Measurements from ENCODE around the gene TNS3.

The TNS3 gene

DNA sequence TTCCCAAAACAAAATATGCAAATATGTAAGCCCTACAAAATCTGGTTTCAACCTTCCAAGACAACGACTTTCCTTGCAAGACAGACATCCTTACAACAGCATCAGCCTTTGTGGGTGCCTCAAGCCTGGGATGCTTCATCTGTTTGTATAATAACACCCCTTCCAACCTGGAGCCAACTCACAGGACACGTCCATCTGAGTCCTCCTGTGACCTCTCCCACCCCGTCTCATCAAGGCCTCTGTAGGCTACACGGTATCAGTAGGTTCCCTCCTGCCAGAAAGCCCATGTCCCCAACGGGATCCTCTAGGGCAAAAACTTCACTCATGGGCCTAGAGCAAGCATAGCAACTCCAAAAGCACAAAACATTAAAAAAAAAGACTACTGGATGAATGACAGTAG lies 173.2 kb downstream of the TNS3 start:
- H3K4me1 ChIP-seq (ENCODE audit: control insufficient read depth, insufficient read depth, low read length), result peaks cover 41% of the 10 kb centered on the region
- no peak overlapping the region for H3K4me2 ChIP-seq (ENCODE audit: low read length)
- no peaks in the 10 kb centered on the region for H3K9me3 ChIP-seq (replicated peaks; ENCODE audit: low read length)
- no peaks in the 10 kb centered on the region for H3K27me3 ChIP-seq (ENCODE audit: control insufficient read depth, insufficient read depth, low read length)
- peaks cover 74% of the 10 kb centered on the region for H3K36me3 ChIP-seq (ENCODE audit: insufficient read depth, low read length)
- no peak overlapping the region for H3K4me3 ChIP-seq (ENCODE audit: low read length)
- no peak overlapping the region for H3K9ac ChIP-seq (ENCODE audit: low read depth, low read length)

DNA sequence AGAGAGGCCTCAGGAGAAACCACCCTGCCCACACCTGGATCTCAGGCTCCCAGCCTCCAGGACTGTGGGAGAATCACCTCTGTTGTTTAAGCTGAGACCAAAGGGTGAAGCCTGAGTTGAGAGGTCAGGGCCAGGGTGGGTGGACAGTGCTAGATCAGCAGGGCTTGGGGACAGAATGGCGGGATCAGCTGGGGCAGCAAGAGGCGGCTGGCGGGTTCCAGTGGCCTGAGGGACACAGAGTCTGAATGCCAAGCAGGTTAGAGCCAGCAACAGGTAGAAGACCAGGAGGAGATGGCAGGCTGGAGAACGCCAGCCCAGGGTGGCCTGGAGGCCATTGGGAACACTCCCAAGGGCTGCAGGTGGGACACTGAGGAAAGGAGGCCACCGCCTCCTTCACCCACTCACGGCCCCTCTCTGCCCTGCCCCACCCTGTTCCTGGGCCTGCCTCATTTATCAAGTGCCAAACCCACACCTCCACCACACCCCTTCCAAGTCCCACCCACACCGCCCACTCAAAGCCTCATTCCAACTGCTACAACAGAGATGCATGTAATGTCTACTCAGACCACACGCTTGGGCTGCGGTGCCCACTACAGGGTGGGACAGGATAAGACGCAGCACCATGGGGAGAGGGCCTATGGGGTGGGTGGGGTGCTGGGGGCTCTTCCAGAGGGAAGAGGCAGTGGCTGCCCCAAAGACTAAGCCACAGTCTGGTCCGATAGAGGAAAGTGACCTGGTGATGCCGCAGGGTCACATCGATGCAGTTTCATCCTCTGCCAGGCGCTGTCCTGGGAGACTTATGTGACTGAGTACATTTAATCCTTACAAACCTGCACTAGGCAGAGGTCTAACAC lies 173.9 kb downstream of the TNS3 start:
- peaks cover 75% of the 10 kb centered on the region for H3K36me3 ChIP-seq (ENCODE audit: insufficient read depth, low read length)
- H3K4me1 ChIP-seq (ENCODE audit: control insufficient read depth, insufficient read depth, low read length), result peaks cover 42% of the 10 kb centered on the region
- no peak overlapping the region for H3K9ac ChIP-seq (ENCODE audit: low read depth, low read length)

GRCh38 chr7:47407136-47407535 lies 174.8 kb downstream of the TNS3 start:
- H3K4me1 ChIP-seq (ENCODE audit: control insufficient read depth, insufficient read depth, low read length), result peaks cover 42% of the 10 kb centered on the region
- H3K4me2 ChIP-seq (ENCODE audit: low read length), result no peak overlapping the region
- H3K9ac ChIP-seq (ENCODE audit: low read depth, low read length), result no peak overlapping the region
- H3K36me3 ChIP-seq (ENCODE audit: insufficient read depth, low read length), result peaks cover 80% of the 10 kb centered on the region
- no peak overlapping the region for H3K4me3 ChIP-seq (ENCODE audit: low read length)
- H3K27me3 ChIP-seq (ENCODE audit: control insufficient read depth, insufficient read depth, low read length), result no peaks in the 10 kb centered on the region
- H3K9me3 ChIP-seq (replicated peaks; ENCODE audit: low read length), result no peaks in the 10 kb centered on the region

More for the DNA sequence above, 173.9 kb downstream of the TNS3 start:
- no peaks in the 10 kb centered on the region for H3K9me3 ChIP-seq (replicated peaks; ENCODE audit: low read length)
- no peak overlapping the region for H3K4me3 ChIP-seq (ENCODE audit: low read length)
- H3K4me2 ChIP-seq (ENCODE audit: low read length), result no peak overlapping the region
- H3K27me3 ChIP-seq (ENCODE audit: control insufficient read depth, insufficient read depth, low read length), result no peaks in the 10 kb centered on the region

DNA sequence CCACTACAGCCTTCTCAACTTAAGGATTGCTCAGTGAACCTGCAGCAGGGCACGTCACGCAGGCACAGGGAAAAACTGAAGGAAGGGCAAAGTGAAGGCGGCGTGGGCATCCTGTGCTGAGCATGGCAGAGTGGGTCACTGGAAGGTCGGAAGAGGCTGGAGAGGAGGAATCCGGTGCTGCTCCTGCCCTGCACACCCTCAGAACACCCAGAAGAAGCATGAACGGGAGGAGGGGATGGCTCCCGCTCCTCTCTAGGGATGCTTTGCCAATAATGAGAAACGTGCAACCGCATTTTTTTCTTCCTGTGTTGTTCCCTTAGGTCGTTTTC lies 175.1 kb downstream of the TNS3 start:
- no peaks in the 10 kb centered on the region for H3K9me3 ChIP-seq (replicated peaks; ENCODE audit: low read length)
- peaks cover 80% of the 10 kb centered on the region for H3K36me3 ChIP-seq (ENCODE audit: insufficient read depth, low read length)
- no peak overlapping the region for H3K9ac ChIP-seq (ENCODE audit: low read depth, low read length)
- H3K4me3 ChIP-seq (ENCODE audit: low read length), result no peak overlapping the region
- H3K4me1 ChIP-seq (ENCODE audit: control insufficient read depth, insufficient read depth, low read length), result peaks cover 42% of the 10 kb centered on the region
- no peak overlapping the region for H3K4me2 ChIP-seq (ENCODE audit: low read length)
- no peaks in the 10 kb centered on the region for H3K27me3 ChIP-seq (ENCODE audit: control insufficient read depth, insufficient read depth, low read length)

- no peak overlapping the region for H3K4me2 ChIP-seq (ENCODE audit: low read length)
- H3K4me1 ChIP-seq (ENCODE audit: control insufficient read depth, insufficient read depth, low read length), result peaks cover 42% of the 10 kb centered on the region
- no peaks in the 10 kb centered on the region for H3K27me3 ChIP-seq (ENCODE audit: control insufficient read depth, insufficient read depth, low read length)
- H3K36me3 ChIP-seq (ENCODE audit: insufficient read depth, low read length), result peaks cover 81% of the 10 kb centered on the region
- no peaks in the 10 kb centered on the region for H3K9me3 ChIP-seq (replicated peaks; ENCODE audit: low read length)
- H3K4me3 ChIP-seq (ENCODE audit: low read length), result no peak overlapping the region
- no peak overlapping the region for H3K9ac ChIP-seq (ENCODE audit: low read depth, low read length)
Measured at GRCh38 chr7:47405921-47406800, 175.8 kb downstream of the TNS3 start.

DNA sequence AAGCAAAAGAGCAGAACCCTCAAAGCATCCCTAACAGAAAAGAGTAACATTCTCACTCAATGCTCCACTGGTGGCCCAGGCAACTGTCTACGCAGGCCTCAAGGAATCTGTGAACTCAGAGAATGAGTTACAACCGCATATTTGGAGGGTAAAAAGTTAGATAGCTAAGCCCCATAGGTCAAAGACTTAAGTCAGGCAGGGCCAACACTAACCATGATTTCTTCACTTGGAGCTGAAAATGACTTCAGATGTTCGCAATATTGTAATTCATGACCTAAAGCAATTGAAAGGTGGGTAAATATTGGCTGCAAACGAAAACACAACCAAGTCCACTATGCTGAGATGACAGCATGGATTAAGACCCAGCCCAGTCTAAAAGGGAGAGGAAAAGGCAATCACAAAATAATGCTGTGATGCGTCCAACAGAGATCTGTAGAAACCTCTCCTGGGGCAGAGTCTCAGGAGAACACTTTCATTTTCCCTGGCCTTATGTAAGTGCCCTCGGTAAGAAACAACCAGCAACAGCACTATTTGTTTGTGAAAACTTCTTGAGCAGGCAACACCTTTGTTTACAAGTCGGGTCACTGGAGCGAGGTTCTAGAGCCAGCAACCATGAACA lies 176.5 kb downstream of the TNS3 start:
- Histone ChIP-seq H3K4me3 (ENCODE audit: low read length) (no peak overlapping the region), H3K4me2 (ENCODE audit: low read length) (no peak overlapping the region), H3K9ac (ENCODE audit: low read depth, low read length) (no peak overlapping the region), H3K9me3 (replicated peaks; ENCODE audit: low read length) (no peaks in the 10 kb centered on the region), H3K27me3 (ENCODE audit: control insufficient read depth, insufficient read depth, low read length) (no peaks in the 10 kb centered on the region), H3K4me1 (ENCODE audit: control insufficient read depth, insufficient read depth, low read length) (peaks cover 41% of the 10 kb centered on the region), H3K36me3 (ENCODE audit: insufficient read depth, low read length) (peaks cover 81% of the 10 kb centered on the region)

DNA sequence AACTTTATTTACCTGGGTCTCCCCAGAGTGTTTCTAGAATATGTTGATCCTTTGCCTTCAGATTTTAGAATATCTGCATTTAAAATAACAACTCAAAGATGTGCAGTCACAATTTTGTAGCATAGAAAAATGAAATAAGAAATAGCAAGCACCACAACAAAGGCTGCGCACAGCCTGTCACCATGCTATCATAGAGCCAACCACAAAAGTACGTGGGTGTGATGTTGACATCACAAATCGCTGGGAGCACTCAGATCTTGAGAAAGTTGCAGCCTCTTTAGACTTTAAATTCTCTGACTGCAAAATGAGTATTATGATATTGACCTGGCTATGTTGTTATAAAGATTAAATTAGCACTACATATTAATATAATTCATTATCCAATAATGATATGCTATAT lies 177.9 kb downstream of the TNS3 start:
- H3K4me1 ChIP-seq (ENCODE audit: control insufficient read depth, insufficient read depth, low read length), result peaks cover 29% of the 10 kb centered on the region
- H3K4me3 ChIP-seq (ENCODE audit: low read length), result no peak overlapping the region

GRCh38 chr7:47402941-47403866 lies 178.7 kb downstream of the TNS3 start:
- H3K27me3 ChIP-seq (ENCODE audit: control insufficient read depth, insufficient read depth, low read length), result no peaks in the 10 kb centered on the region
- peaks cover 80% of the 10 kb centered on the region for H3K36me3 ChIP-seq (ENCODE audit: insufficient read depth, low read length)
- H3K9me3 ChIP-seq (replicated peaks; ENCODE audit: low read length), result no peaks in the 10 kb centered on the region
- peaks cover 26% of the 10 kb centered on the region for H3K4me1 ChIP-seq (ENCODE audit: control insufficient read depth, insufficient read depth, low read length)
- H3K4me2 ChIP-seq (ENCODE audit: low read length), result no peak overlapping the region
- no peak overlapping the region for H3K4me3 ChIP-seq (ENCODE audit: low read length)
- H3K9ac ChIP-seq (ENCODE audit: low read depth, low read length), result no peak overlapping the region

More for the DNA sequence above, 177.9 kb downstream of the TNS3 start:
- H3K9ac ChIP-seq (ENCODE audit: low read depth, low read length), result no peak overlapping the region
- H3K36me3 ChIP-seq (ENCODE audit: insufficient read depth, low read length), result peaks cover 83% of the 10 kb centered on the region
- H3K4me2 ChIP-seq (ENCODE audit: low read length), result no peak overlapping the region
- no peaks in the 10 kb centered on the region for H3K27me3 ChIP-seq (ENCODE audit: control insufficient read depth, insufficient read depth, low read length)
- no peaks in the 10 kb centered on the region for H3K9me3 ChIP-seq (replicated peaks; ENCODE audit: low read length)

GRCh38 chr7:47401611-47402570 lies 180.0 kb downstream of the TNS3 start:
- Histone ChIP-seq H3K4me2 (ENCODE audit: low read length) (no peak overlapping the region), H3K36me3 (ENCODE audit: insufficient read depth, low read length) (peaks cover 76% of the 10 kb centered on the region), H3K27me3 (ENCODE audit: control insufficient read depth, insufficient read depth, low read length) (no peaks in the 10 kb centered on the region), H3K4me1 (ENCODE audit: control insufficient read depth, insufficient read depth, low read length) (peaks cover 22% of the 10 kb centered on the region), H3K4me3 (ENCODE audit: low read length) (no peak overlapping the region), H3K9me3 (replicated peaks; ENCODE audit: low read length) (no peaks in the 10 kb centered on the region), H3K9ac (ENCODE audit: low read depth, low read length) (no peak overlapping the region)

DNA sequence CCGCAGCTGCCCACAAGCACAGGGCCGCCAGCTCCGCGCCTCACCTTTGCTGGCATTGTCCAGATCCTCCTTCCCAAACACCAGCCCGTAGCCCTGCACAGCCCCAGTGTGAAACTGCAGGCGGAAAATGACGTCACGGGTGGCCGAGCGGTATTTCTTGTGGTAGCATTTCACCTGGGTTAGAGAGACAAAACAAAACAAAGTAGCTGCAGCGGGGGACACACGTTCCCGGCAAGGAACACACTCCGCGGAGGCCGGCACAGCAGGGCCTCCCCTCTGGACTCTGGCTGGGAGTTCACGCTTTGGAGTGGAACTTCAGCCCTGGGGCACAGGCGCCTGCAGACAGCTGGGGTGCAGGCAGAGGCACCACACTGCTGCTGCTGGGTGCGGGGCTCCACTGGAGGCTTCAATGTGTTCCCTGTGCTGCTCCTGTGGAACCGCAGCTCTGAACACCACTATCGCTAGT lies 181.1 kb downstream of the TNS3 start:
- H3K9ac ChIP-seq (ENCODE audit: low read depth, low read length), result no peak overlapping the region
- no peaks in the 10 kb centered on the region for H3K27me3 ChIP-seq (ENCODE audit: control insufficient read depth, insufficient read depth, low read length)
- no peak overlapping the region for H3K4me3 ChIP-seq (ENCODE audit: low read length)
- H3K4me2 ChIP-seq (ENCODE audit: low read length), result no peak overlapping the region
- H3K9me3 ChIP-seq (replicated peaks; ENCODE audit: low read length), result no peaks in the 10 kb centered on the region
- H3K4me1 ChIP-seq (ENCODE audit: control insufficient read depth, insufficient read depth, low read length), result peaks cover 10% of the 10 kb centered on the region
- peaks cover 76% of the 10 kb centered on the region for H3K36me3 ChIP-seq (ENCODE audit: insufficient read depth, low read length)

Measured in skeletal muscle satellite cell (primary cell).